Left lobe of liver (tissue), 2 donors: ENCODE measurements around the gene CAMK2G. TPM values are rescaled to one million over a fixed set of nuclear protein-coding genes. Genes with fewer than 3 reads are reported as not detected.
"Not testable (repeated sequence)": the region's sequence is repeated elsewhere in the genome, so short reads cannot be mapped to it uniquely, and the experiment has no call there.

ENCODE experiments used
- ATAC-seq: fragments of 200-7000 bp; cut with Tn5 transposase; one replicate; pipeline ENCODE4 v1.9.1; 2020; ENCODE audit warnings: mild to moderate bottlenecking, moderate library complexity
- DNase-seq: peaks from one replicate; pipeline ENCODE4 v3.0.0-alpha.2; 2020; ENCODE audit warnings: low spot score
- total RNA-seq: library from RNA; stranded (reverse); gene quantifications from one replicate; pipeline ENCODE4 v1.2.1, GENCODE V29; 2021
- donor health status: DM: no; HTN: no; CAD: no; lungs with moderate emphysema.
- donor health status: DM: no; HTN: yes; CAD: no.

CAMK2G gene
- total RNA-seq, 1 donor from 2014 or later, result 11.1 TPM

DNA sequence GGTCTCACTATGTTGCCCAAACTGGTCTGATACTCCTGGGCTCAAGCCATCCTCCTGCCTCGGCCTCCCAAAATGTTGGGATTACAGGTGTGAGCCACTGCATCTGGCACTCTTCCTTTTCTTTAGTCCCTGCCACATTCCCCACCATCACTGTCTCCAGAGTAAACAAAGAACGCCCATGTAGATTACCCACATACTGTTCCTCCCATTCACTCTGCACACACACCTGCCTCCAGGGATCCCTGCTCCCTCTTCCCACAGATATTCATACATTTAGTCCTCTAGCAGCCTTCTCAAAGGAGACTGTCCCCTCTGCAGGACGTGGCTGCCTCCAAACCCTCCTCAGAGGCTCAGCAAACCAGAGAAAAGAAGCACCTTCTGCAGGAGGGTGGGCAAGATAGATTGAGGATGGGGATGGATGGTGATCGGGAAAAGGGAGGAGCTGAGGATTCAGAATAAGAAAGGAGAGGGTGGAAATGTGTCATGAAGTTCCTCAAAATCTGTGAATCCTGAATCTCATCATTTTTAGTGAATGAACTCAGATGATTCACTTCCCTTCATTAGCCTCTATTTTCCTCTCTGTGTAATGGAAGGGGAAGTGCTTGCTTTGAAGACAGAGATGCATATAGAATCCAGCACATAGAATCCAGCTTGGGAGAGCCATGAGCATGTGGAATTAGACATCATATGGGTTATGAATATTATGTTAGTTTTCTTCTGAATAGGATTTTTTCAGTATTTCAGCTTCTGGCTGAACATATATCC, 31.1 kb upstream of the CAMK2G start:
- ATAC-seq, result no peak
- DNase-seq, result no peak

DNA sequence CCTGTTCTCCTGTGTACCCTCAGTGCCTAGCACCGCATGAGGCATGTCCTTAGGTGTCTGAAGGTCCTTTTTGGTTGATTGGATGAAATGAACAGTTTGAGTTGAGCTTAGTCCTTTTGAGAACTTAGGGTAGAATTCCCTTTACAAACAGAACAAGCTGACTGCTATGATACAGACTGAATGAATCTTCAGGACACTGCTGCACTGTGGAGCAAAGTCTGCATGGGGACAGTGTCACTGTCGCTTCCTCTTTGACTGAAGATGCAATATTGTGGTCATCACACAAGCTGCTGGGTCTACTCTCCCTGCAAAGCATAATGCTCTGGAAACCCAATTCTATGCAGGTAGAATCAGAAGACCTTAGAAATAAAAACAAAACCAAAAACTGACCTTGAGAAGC, 28.0 kb upstream of the CAMK2G start:
- DNase-seq (no peak), ATAC-seq (peak; percentile 77)

DNA sequence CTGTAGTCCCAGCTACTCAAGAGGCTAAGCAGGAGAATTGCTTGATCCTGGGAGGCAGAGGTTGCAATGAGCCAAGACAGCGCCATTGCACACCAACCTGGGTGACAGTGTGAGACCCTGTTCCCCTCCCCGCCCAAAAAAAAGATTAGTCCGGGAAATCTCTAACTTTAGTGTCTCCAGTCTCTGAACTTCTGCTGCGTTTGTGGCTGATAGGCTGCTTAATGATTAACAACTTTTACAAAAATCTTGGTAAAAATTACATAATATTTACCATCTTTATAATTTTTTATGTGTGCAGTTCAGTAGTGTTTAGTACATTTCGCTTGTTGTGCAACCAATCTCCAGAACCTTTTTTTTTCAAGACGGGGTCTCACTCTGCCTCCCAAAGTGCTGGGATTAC, 26.9 kb upstream of the CAMK2G start:
- ATAC-seq, result peak; percentile 51
- DNase-seq, result no peak

DNA sequence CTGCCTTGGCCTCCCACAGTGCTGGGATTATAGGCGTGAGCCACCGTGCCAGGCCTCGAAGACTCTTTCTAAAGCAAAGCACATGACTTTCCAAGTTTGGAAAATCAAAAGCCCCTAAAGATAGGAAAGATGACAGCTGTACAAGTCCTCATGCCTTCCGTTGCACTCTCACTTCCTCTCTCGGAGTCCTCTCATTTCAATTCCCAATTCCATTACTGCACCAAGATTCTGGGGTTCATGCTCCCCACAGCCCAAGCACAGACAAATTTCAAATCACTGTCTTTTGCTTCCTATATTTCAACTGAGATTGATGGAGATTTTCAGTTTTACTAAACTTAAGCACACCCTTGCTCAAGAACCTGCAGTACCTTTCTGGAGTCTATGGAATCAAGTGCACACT, 25.7 kb upstream of the CAMK2G start:
- DNase-seq (no peak), ATAC-seq (no peak)

DNA sequence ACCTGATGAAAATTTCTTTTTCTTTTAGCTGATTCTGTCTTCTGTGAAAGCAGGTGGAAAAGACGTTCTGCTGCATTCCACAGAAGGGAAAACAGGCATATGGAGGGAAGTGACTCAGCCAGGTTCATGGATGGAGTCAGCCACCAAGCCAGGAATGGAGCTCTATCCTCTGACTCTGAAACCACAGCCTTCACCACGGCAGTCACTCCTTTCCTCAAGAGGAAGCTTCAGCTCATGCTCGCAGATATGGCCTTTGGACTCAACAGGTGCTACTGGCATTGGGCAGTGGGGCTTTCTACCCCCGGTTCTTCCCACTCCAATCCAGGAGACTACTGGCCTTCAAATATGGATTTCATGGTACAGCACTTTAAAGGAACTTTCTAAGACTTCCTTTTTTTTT, 25.1 kb upstream of the CAMK2G start:
- ATAC-seq (no peak), DNase-seq (no peak)

DNA sequence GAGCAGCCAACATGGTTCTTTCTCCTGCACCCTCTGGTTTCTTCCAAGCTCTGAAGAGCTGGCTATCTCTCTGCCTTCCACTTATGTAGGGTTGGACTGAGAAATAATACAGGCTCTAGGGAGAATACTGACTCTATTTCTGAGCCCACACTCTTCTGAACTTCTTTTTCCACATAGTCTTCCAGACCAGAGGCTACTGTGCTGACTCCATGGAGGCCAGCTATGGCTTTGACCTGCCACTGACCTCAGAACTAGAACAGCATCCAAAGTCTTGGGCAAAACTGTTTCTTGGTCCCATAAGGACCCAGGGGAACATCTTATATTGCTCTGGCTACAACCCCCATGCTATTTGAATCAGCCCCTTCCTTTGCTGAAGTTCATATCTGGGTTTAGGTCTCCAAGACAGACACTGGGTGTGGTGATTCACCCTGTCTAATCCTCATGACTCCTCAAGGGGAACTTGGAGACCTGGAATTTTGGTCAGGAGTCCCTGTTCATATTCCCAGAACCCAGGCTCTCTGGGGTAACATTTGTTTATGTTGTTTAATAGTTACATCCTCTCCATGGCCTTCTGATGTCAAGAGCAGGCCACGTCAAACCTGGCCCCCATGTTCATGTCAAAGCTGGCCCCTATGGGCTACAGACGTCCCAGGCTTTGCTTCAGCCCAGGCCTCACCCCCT, 24.5 kb upstream of the CAMK2G start:
- DNase-seq (no peak), ATAC-seq (no peak)

DNA sequence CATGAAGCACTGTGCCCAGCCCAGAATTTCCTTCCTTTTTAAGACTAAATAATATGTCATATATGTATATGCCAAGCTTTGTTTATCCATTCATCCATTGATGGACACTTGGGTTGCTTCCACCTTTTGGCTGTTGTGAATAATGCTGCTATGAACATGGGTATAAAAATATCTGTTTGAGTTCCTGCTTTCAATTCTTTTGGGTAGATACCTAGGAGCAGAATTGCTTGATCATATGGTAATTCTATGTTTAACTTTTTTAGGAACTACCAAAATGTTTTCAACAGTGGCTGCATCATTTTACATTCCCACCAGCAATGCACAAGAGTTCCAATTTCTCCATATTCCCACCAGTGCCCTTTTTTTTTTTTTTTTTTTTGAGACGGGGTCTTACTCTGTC, 23.3 kb upstream of the CAMK2G start:
- DNase-seq (no peak), ATAC-seq (no peak)

DNA sequence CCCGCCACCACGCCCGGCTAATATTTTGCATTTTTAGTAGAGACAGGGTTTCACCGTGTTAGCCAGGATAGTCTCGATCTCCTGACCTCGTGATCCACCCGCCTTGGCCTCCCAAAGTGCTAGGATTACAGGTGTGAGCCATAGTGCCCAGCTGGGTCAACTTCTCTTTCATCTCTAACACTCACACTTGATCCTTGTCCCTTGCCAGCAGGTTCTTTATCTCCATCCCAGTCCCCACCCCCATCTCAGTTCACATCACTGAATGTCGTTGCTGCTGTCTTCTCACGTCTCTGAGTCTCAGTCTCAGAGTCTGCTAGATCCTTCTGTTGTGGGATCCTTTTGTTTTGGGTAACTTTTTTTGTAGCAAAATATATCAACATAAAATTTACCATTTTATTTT, 21.0 kb upstream of the CAMK2G start:
- ATAC-seq, DNase-seq: not testable (repeated sequence)

DNA sequence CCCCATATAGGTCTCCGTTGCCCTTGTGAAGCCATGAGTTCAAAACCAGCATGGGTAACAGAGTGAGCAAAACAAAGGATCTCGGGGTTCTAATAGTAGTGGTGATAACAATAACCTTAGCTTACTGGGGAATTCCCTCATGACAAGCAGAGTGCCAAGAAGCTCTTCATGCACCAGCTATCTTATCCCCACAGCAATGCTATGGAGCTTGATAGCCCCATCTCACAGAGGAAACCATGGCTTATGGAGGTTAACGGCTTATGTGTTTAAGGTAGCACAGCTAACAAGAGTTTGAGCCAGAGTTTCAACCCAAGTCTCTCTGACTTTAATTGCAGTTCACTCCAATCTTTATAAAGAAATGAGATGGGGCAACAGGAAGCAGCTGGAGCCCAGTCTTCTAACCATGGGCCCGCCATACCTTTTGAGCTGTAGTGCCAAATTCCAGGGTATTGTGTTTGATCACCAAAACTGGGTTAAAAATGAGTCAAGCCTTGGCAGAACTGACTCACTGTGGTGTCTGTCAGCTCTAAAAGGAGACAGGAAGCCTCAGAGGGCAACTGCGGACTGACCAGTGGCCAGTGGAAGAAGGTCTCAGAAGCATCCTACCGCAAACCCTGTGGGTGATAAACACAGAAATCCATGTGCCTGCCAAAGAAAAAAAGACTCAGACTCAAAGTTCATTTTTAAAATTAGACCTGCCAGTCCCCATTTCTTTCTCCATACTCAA, 20.1 kb upstream of the CAMK2G start:
- ATAC-seq (no peak), DNase-seq (no peak)

DNA sequence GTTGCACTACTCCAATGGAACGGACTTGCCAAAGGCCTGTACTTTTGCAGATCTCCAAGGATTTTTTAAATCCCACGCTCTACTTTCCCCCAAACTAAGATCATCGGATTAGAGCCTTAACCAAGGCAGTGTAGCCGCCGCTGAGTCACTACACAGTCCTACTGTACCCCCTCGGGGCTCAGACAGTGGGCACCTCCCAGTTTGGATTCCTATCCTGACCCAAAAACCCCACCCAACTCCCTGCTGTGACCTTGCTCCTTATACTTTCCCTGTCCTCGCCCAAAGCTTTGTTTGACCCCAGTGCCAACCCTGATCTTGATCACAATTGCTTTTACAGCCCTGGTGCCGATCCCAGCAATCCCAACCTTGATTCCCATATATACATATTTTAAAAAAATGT, 19.1 kb upstream of the CAMK2G start:
- DNase-seq (no peak), ATAC-seq (no peak)

DNA sequence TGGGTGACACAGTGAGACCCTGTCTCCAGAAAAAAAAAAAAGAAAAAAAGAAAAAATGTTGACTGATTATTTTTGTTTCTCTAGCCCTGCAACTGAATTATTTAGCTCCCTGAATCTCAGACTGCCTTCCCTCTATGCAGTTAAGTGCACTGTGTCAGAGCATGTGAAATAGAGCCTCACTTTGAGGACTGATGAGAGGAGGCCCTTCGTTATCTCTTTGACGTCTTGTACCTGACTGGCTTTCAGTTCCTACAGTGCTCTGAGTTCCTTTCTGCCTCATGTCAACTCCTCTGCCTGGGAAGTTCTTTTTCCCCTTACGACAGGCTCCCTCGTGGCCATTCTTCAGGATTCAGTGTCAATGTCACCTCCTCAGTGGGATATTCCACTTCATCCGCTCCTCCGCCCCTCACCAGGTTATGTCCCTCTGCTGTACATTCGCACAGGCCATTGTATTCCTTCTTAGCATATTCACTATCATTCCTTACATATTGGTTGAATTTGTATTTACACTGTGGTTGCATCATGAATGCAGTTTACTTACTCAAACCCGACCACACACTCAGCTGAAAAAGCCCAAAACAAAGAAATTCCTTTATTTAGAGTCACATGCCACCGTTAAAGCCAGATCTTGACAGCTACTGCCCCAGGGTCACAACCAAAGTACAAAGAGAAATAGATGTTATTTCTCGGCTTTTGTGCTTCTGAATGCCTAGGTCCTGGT, 18.1 kb upstream of the CAMK2G start:
- ATAC-seq (no peak), DNase-seq (no peak)

DNA sequence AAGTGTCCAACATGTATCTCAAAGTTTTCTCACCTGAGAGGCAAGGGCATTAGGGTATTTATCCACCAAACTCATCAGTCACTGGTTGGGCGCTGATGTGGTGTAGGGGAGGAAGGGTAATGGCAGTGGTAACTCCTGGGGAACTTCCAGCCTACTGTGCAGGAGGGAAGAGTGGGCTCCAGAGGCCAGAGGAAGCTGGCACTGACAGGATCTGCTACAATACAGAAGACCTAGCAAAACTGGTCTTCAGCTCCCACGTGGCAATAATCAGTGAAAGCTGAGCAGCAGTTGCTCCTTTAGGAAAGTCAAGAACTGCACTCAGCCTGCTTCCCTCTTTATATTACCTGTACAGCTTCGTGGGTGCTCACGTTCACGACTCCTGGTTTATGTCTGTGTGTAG, 17.2 kb upstream of the CAMK2G start:
- no peak for ATAC-seq
- no peak for DNase-seq

DNA sequence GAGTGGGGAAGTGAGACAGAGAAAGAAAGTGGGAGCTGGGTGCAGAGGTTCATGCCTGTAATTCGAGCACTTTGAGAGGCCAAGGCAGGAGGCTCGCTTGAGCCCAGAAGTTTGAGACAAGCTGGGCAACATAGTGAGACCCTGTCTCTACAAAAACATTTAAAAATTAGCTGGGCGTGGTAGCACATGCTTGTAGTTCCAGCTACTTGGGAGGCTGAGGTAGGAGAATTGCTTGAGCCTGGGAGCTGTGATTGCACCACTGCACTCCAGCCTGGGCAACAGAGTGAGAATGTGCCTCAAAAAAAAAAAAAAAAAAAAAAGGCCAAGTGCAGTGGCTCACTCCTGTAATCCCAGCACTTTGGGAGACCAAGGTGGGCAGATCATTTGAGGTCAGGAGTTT, 16.5 kb upstream of the CAMK2G start:
- ATAC-seq, result not testable (repeated sequence)

DNA sequence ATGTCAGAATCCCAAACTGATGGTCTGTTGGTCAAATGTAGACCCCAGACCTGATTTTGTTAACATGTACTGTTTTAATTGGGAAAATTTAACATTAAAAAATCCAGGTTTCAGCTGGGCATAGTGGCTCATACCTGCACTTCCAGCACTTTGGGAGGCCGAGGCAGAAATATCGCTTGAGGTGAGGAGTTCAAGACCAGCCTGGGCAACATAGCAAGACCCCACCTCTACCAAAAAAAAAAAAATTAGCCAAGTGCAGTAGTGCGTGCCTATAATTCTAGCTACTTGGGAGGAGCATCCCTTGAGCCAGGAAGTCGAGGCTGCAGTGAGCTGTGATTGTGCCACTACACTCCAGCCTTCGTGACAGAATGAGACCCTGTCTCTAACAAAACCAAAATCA, 15.9 kb upstream of the CAMK2G start:
- DNase-seq (no peak), ATAC-seq (no peak)

More for the DNA sequence above, 16.5 kb upstream of the CAMK2G start:
- not testable (repeated sequence) for DNase-seq

DNA sequence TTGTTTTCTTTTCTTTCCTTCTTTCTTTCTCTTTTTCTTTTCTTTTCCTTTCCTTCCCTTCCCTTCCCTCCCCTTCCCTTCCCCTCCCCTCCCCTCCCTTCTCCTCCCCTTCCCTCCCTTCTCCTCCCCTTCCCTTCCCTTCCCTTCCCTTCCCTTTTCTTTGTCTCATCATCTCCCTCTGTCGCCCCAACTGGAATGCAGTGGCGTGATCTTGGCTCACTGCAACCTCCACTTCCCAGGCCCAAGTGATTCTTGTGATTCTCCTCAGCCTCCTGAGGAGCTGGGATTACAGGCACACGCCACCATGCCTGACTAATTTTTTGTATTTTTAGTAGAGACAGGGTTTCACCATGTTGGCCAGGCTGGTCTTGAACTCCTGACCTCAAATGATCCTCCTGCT, 15.1 kb upstream of the CAMK2G start:
- not testable (repeated sequence) for DNase-seq, ATAC-seq

DNA sequence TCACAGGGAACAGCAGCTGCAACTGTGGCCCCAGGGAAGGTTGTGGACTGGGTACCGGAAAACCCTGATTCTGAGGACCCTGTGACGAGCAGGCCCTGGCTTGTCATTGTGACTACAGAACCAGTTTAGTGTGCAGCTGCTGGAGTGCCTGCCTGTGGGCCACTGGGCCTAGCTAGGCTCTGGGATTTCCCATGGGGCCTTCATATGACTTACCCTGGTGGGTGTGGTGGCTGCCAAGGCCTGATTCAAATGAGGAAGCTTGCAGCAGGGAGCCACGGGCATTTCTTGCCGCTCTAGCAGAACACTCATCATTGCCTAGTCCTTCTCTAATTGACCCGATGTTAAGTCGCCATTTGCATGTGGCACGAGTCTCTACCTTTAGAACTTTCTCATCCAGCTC, 14.7 kb upstream of the CAMK2G start:
- ATAC-seq, result peak; percentile 26
- DNase-seq, result no peak

DNA sequence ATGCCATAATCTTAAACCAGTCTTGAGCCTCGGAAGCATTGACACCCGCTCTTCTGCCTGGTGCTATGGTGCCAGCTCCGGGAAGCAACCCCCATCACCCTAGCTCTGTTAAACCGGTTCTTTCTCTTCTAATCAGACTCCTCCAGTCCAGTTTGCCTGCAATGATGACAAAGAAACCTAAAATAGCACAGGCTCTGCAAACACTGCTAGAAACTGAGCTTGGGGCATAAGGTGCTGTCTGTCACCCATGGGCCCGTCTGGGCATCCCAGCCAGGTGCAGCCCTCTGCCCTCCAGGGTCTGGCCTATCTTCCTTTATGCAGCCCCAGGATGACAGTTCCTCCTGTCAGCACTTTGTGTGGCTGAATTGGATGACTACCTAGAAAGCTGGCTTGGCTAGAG, 14.2 kb upstream of the CAMK2G start:
- ATAC-seq (no peak), DNase-seq (no peak)

DNA sequence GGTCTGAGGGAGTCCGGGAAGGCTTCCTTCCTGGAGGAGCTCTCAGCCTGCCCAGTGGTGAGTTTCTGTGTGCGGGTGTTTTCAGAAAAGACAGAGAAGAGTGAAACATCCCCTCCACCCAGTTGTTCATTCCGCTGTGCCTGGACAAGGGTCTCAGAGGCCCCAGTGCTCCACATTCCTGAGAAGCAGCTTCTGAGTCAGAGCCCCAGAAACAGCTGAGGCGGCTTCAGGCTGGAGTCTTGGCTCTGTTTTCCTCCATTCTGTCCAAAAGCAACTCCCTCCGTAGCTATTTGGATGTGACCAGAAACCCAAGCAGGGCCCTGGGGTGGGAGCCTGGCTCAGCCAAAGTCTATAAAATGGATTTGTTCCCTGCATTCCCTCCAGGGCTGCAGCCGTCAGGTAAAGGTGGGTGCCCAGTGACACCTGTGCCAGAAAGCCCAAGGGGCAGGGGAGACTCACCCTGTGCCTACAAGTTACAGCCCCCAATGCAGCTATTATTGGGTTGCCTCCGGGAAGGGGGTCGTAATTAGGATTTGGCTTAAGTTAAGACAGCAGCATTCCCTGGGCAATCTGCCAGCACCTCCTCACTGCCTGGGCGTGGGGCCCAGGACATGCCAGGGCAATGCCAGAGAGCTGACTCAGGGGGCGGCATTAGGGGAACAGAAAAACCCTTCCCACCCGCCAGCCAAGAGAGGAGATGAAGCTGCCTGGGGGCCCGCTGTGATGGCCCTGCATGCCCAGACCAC, 13.1 kb upstream of the CAMK2G start:
- DNase-seq, result no peak
- ATAC-seq, result peak; percentile 7

DNA sequence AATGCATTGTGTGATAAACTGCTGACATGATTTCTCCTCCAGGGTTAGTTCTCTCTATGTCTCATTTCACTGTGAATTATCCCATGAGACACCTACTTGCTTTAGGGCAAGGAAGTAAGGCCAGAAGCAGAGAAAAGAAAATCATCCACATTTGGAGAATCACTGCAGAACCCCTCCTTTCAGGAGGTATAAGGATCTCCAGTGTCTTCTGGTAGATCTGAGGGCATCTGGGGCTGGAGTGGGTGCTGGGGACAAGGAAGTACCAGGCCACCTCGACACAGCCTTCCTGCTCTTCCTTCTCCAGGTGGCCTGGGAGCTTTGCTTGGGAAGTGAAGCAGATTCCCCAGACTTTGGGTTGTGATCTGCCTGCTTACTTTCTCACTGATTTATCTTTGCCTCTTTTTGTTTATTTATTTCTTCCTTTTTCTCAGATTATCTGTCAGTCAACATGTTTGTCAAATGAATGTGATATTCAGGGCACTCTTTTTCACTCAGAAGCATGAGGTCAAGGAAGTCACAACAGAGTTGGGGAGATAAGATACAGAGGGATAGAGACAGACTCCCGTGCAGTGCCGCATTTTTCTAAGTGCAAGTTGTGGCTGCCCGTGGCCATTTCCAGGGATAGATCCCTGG, 12.4 kb upstream of the CAMK2G start:
- ATAC-seq (no peak), DNase-seq (no peak)

DNA sequence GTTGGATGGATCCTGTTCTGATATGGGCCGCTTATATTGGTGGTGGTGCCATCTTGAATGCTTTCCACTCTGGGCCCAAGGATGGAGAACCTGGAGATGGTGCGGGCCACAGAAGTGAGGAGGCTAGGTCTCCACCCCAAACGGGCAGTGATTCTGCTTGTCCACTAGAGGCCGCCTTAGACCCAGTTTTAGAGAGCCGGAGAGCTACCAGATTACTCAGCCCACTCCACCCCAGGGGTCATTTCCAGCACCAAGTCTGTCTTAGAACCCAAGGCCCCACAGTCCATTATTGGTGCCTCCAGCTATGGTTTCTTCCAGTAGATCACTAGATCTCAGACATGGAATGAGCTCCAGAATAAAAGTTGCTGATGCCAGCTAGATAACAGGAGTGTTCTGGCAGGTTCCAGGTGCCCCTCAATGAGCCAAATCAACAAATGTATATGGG, 11.8 kb upstream of the CAMK2G start:
- ATAC-seq (peak; percentile 98), DNase-seq (peak; percentile 66)
